K562 (cell line): ENCODE results near the gene NINJ2. TPM values are rescaled to one million over a fixed set of nuclear protein-coding genes. Genes with fewer than 3 reads are reported as not detected.

Experiments used
- BCOR ChIP-seq: fragments of 450-650 bp; IDR thresholded peaks from 2 replicates; pipeline ENCODE4 v1.6.1; 2016
- COPS2 ChIP-seq: fragments of 450-650 bp; conservative IDR thresholded peaks from 2 replicates; pipeline ENCODE4 v1.6.1; 2016; ENCODE audit warnings: mild to moderate bottlenecking, moderate library complexity
- DMBX1 ChIP-seq: fragments of 250-450 bp; sonication (Bioruptor Pico); IDR thresholded peaks from 2 replicates; pipeline ENCODE4 v1.8.0; 2022; ENCODE audit warnings: inconsistent platforms, mild to moderate bottlenecking, moderate library complexity, borderline replicate concordance
- EP300 ChIP-seq: IDR thresholded peaks from 2 replicates; pipeline ENCODE4 v1.6.1; 2012; ENCODE audit warnings: low read length, improper control_type of control experiment
- FOXP1 ChIP-seq: sonication (generic); formaldehyde crosslinking; IDR thresholded peaks from 2 replicates; pipeline ENCODE4 v1.8.0; 2022; ENCODE audit warnings: mild to moderate bottlenecking, missing genetic modification reagents
- GTF2E2 ChIP-seq: fragments of 200-800 bp; sonication (Bioruptor generic); IDR thresholded peaks from 2 replicates; pipeline ENCODE4 v1.6.1; 2016; ENCODE audit warnings: missing genetic modification characterization, missing compliant biosample characterization
- KLF10 ChIP-seq: fragments of 250-450 bp; sonication (Bioruptor Pico); IDR thresholded peaks from 2 replicates; pipeline ENCODE4 v1.6.1; 2021; ENCODE audit warnings: matching md5 sums
- MBD2 ChIP-seq: sonication (generic); IDR thresholded peaks from 2 replicates; pipeline ENCODE4 v1.6.1; 2016; ENCODE audit warnings: low read depth, borderline replicate concordance
- MCM3 ChIP-seq: fragments of 450-650 bp; IDR thresholded peaks from 2 replicates; pipeline ENCODE4 v1.6.1; 2016
- MTA3 ChIP-seq: fragments of 450-650 bp; formaldehyde crosslinking; IDR thresholded peaks from 2 replicates; pipeline ENCODE4 v1.6.1; 2017; ENCODE audit warnings: mild to moderate bottlenecking, borderline replicate concordance
- NONO ChIP-seq, 2 experiments: fragments of 200-400 bp in 1 of 2; fragments of 450-650 bp in 1 of 2; formaldehyde crosslinking in 1 of 2; IDR thresholded peaks; 2 replicates each; pipeline ENCODE4 v1.6.1; 2017; ENCODE audit warnings: low read depth in 2 of 2, mild to moderate bottlenecking in 2 of 2, moderate library complexity in 2 of 2, low read length in 1 of 2
- NR1H2 ChIP-seq: sonication (generic); formaldehyde crosslinking; IDR thresholded peaks from 2 replicates; pipeline ENCODE4 v1.4.0; 2020; ENCODE audit warnings: mild to moderate bottlenecking, missing genetic modification reagents
- NR4A1 ChIP-seq, 2 experiments: fragments of 250-450 bp in 1 of 2; fragments of 450-650 bp in 1 of 2; sonication (Bioruptor Pico) in 1 of 2; IDR thresholded peaks; 2 replicates each; pipeline versions ENCODE4 v1.4.0 to v1.6.1; 2016 to 2020; ENCODE audit warnings: mild to moderate bottlenecking in 2 of 2, missing compliant biosample characterization in 1 of 2, missing genetic modification characterization in 1 of 2, moderate library complexity in 1 of 2
- RBM14 ChIP-seq: fragments of 200-400 bp; formaldehyde crosslinking; IDR thresholded peaks from 2 replicates; pipeline ENCODE4 v1.6.1; 2018; ENCODE audit warnings: low read depth, mild to moderate bottlenecking, low read length, moderate library complexity, borderline replicate concordance; ENCODE audit not compliant: insufficient read depth
- RBM15 ChIP-seq: fragments of 200-400 bp; formaldehyde crosslinking; IDR thresholded peaks from 2 replicates; pipeline ENCODE4 v1.6.1; 2018; ENCODE audit warnings: mild to moderate bottlenecking, low read length, moderate library complexity; ENCODE audit not compliant: insufficient read depth
- RBM25 ChIP-seq: fragments of 200-400 bp; formaldehyde crosslinking; IDR thresholded peaks from 2 replicates; pipeline ENCODE4 v1.6.1; 2018; ENCODE audit warnings: low read length, low read depth, moderate library complexity; ENCODE audit not compliant: severe bottlenecking
- TRIM24 ChIP-seq, 2 experiments: fragments of 450-650 bp; IDR thresholded peaks; 2 replicates each; pipeline ENCODE4 v1.6.1; 2016
- WHSC1 ChIP-seq: IDR thresholded peaks from one replicate; pipeline ENCODE4 v1.6.1; 2012; ENCODE audit warnings: low read length, control low read depth, inconsistent platforms
- ZNF253 ChIP-seq: fragments of 250-450 bp; sonication (Bioruptor Pico); conservative IDR thresholded peaks from 2 replicates; pipeline ENCODE4 v1.6.1; 2021; ENCODE audit warnings: mild to moderate bottlenecking
- polyA plus RNA-seq, 8 experiments: library from polyadenylated mRNA; depleted of rRNA in 4 of 8; stranded (reverse) in 5 of 8; unstranded in 3 of 8; fragments of >200 nt; fragmentation: Nextera tagmentation in 2 of 8; fragmentation: Illumina TruSeq in 1 of 8; extraction: Ambion mirVana in 2 of 8; extraction: Trizol in 1 of 8; gene quantifications; 2 replicates each; pipeline versions ENCODE4 v1.2.1 to v1.2.3, GENCODE V29; 2011 to 2014; ENCODE audit warnings: inconsistent platforms in 1 of 8, missing spikeins in 1 of 8
- total RNA-seq, 7 experiments: library from RNA; depleted of rRNA in 6 of 7; stranded (reverse); fragments of >200 nt in 6 of 7; fragmentation: Illumina TruSeq in 2 of 7; extraction: Trizol in 2 of 7; gene quantifications; 2 replicates each; pipeline versions ENCODE4 v1.2.1 to v1.2.3, GENCODE V29; 2011 to 2021; ENCODE audit warnings: low replicate concordance in 1 of 7
- TF ChIP-seq, protein P1 (sequence below): fragments of 450-650 bp; formaldehyde crosslinking; conservative IDR thresholded peaks from 2 replicates; pipeline ENCODE4 v1.4.0; 2022; ENCODE audit warnings: mild to moderate bottlenecking, missing genetic modification characterization
- TF ChIP-seq, protein P2 (sequence below): fragments of 150-350 bp; conservative IDR thresholded peaks from 2 replicates; pipeline ENCODE4 v1.6.1; 2014; ENCODE audit warnings: low read length
- TF ChIP-seq, protein P3 (sequence below): fragments of 450-650 bp; formaldehyde crosslinking; IDR thresholded peaks from 2 replicates; pipeline ENCODE4 v1.4.0; 2022; ENCODE audit warnings: missing genetic modification characterization
- TF ChIP-seq, protein P4 (sequence below): fragments of 250-450 bp; sonication (Bioruptor Pico); IDR thresholded peaks from 2 replicates; pipeline ENCODE4 v1.8.0; 2022; ENCODE audit warnings: moderate library complexity, mild to moderate bottlenecking, inconsistent platforms

NINJ2 gene
- total and polyA plus RNA-seq, 9 of the 15 experiments (the other 6 are each of a cell fraction or from before 2014, with no cell fraction given), result 2.6 to 16.0 (median 4.5) TPM

DNA sequence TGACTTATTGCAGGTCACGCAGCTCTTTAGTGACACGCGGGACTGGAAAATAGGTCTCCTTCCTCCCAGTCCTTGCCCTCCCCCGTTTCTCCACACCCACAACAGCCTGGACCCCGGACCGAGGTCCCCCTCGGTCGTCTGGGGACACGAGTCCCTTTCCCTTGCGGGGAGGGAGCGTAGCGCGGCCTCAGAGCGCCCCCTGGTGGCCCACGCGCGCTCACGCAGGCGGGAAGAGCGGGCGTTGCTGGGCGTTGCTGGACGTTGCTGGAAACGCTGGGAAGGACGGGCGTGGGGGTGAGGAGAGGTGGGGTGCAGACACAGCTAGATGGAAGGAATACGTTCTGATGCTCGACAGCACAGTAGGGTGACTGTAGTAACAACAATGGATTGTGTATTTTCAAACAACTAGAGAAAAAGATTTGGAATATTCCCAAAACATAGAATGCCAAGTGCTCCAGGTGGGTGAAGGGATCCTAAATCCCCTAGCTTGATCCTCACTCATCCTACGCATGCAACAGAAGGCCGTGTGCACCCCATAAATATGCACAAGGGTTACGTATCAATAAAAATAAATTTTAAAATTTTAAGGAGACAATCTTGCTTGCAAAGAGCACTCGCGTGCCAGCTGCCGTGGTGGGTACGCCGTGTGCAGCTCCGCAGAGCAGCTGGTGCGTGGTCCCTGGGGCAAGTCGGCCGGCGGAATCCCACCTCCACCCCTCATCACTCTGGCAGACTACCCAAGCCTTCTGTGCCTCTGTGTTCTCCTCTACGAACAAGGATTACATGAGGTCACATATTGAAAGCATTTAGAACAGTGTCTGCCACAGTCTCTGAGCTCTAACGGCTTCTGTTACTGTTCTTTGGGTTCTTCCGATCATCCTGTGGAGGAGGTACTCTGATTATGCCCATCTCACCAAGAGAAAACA lies 116.1 kb downstream of the NINJ2 start (continued):
- TF ChIP-seq, protein P1, sequence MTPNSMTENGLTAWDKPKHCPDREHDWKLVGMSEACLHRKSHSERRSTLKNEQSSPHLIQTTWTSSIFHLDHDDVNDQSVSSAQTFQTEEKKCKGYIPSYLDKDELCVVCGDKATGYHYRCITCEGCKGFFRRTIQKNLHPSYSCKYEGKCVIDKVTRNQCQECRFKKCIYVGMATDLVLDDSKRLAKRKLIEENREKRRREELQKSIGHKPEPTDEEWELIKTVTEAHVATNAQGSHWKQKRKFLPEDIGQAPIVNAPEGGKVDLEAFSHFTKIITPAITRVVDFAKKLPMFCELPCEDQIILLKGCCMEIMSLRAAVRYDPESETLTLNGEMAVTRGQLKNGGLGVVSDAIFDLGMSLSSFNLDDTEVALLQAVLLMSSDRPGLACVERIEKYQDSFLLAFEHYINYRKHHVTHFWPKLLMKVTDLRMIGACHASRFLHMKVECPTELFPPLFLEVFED, result no peak
- TF ChIP-seq MTA3 (no peak), MCM3 (no peak), RBM25 (no peak), NONO (IDR thresholded peaks at IDR 0.05; ENCODE audit: low read depth in 2 of 2, low read length in 1 of 2) (0 out of 4 replicates have a peak, but pooled peaks of 1 of the 2 experiments have one; percentile 37), RBM15 (no peak), NR4A1 (CRISPR knock-in tag; IDR thresholded peaks at IDR 0.05) (no peak), NR4A1 (tag; IDR thresholded peaks at IDR 0.05) (no peak), ZNF253 (no peak), COPS2 (no peak), BCOR (peak; percentile 91), KLF10 (CRISPR knock-in tag) (no peak), TRIM24 (IDR thresholded peaks at IDR 0.05) (no peak), GTF2E2 (tag) (no peak), RBM14 (no peak), WHSC1 (no peak), MBD2 (no peak), DMBX1 (CRISPR knock-in tag) (no peak), EP300 (peak; percentile 24; the same call in 1 of the 2 replicates), FOXP1 (CRISPR knock-in tag) (no peak), NR1H2 (CRISPR knock-in tag) (no peak)
- TF ChIP-seq, protein P2, sequence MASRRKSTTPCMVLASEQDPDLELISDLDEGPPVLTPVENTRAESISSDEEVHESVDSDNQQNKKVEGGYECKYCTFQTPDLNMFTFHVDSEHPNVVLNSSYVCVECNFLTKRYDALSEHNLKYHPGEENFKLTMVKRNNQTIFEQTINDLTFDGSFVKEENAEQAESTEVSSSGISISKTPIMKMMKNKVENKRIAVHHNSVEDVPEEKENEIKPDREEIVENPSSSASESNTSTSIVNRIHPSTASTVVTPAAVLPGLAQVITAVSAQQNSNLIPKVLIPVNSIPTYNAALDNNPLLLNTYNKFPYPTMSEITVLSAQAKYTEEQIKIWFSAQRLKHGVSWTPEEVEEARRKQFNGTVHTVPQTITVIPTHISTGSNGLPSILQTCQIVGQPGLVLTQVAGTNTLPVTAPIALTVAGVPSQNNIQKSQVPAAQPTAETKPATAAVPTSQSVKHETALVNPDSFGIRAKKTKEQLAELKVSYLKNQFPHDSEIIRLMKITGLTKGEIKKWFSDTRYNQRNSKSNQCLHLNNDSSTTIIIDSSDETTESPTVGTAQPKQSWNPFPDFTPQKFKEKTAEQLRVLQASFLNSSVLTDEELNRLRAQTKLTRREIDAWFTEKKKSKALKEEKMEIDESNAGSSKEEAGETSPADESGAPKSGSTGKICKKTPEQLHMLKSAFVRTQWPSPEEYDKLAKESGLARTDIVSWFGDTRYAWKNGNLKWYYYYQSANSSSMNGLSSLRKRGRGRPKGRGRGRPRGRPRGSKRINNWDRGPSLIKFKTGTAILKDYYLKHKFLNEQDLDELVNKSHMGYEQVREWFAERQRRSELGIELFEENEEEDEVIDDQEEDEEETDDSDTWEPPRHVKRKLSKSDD, result no peak
- TF ChIP-seq, protein P3, sequence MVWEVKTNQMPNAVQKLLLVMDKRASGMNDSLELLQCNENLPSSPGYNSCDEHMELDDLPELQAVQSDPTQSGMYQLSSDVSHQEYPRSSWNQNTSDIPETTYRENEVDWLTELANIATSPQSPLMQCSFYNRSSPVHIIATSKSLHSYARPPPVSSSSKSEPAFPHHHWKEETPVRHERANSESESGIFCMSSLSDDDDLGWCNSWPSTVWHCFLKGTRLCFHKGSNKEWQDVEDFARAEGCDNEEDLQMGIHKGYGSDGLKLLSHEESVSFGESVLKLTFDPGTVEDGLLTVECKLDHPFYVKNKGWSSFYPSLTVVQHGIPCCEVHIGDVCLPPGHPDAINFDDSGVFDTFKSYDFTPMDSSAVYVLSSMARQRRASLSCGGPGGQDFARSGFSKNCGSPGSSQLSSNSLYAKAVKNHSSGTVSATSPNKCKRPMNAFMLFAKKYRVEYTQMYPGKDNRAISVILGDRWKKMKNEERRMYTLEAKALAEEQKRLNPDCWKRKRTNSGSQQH, result no peak
- TF ChIP-seq, protein P4, sequence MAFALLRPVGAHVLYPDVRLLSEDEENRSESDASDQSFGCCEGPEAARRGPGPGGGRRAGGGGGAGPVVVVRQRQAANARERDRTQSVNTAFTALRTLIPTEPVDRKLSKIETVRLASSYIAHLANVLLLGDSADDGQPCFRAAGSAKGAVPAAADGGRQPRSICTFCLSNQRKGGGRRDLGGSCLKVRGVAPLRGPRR (CRISPR knock-in tag), result no peak
